Sigmoid colon (tissue), 7 donors: ENCODE data around the gene EPHA4. TPM values are rescaled to one million over a fixed set of nuclear protein-coding genes. Genes with fewer than 3 reads are reported as not detected.

ENCODE experiments used
- DNase-seq: peaks from one replicate; pipeline ENCODE4 v3.0.0-alpha.2; 2019
- H3K27ac ChIP-seq, 4 donors: fragments of 200-600 bp; sonication (generic); one replicate each; pipeline ENCODE4 v1.5.1; 2016 to 2019; ENCODE audit warnings: mild to moderate bottlenecking in 1 of 4
- H3K27me3 ChIP-seq, 3 donors: fragments of 200-600 bp; sonication (generic); one replicate each; pipeline ENCODE4 v1.5.1; 2019; ENCODE audit warnings: mild to moderate bottlenecking in 1 of 3
- H3K36me3 ChIP-seq, 4 donors: fragments of 200-600 bp; sonication (generic); one replicate each; pipeline ENCODE4 v1.5.1; 2016 to 2019
- H3K4me1 ChIP-seq, 4 donors: fragments of 200-600 bp; sonication (generic); one replicate each; pipeline ENCODE4 v1.5.1; 2017 to 2019
- H3K4me3 ChIP-seq, 4 donors: fragments of 200-600 bp; sonication (generic); one replicate each; pipeline ENCODE4 v1.5.1; 2017 to 2019; ENCODE audit warnings: mild to moderate bottlenecking in 2 of 4, moderate library complexity in 1 of 4
- H3K9me3 ChIP-seq, 4 donors: fragments of 200-600 bp in 3 of 4; sonication (generic) in 3 of 4; one replicate each; pipeline versions ENCODE4 v1.5.1 to v1.6.1; 2013 to 2019
- CTCF ChIP-seq, 4 experiments: fragments of 450-650 bp in 3 of 4; fragments of 200-600 bp in 1 of 4; IDR thresholded peaks; one replicate each; pipeline ENCODE4 v1.5.1; 2016 to 2019; ENCODE audit warnings: antibody characterized with exemption in 4 of 4, mild to moderate bottlenecking in 3 of 4, moderate library complexity in 2 of 4
- EP300 ChIP-seq, 4 donors: sonication (generic); formaldehyde crosslinking; IDR thresholded peaks; one replicate each; pipeline ENCODE4 v1.6.1; 2017; ENCODE audit warnings: antibody characterized with exemption in 4 of 4
- POLR2A ChIP-seq, 2 donors: fragments of 450-650 bp; IDR thresholded peaks; one replicate each; pipeline ENCODE4 v1.6.1; 2016; ENCODE audit warnings: antibody characterized with exemption in 2 of 2, mild to moderate bottlenecking in 2 of 2, moderate library complexity in 2 of 2
- POLR2AphosphoS5 ChIP-seq, 4 donors: sonication (generic); formaldehyde crosslinking; IDR thresholded peaks; one replicate each; pipeline ENCODE4 v1.6.1; 2017; ENCODE audit warnings: antibody characterized with exemption in 4 of 4
- WGBS, 2 donors: extraction: QIAGEN DNeasy Blood & Tissue Kit; methylation state at CpG; one replicate each; pipeline ENCODE4 v1.1.7; 2013; 5-methylcytosine and 5-hydroxymethylcytosine counted together
- intact Hi-C: fragments of 100-400 bp; cut with DNase I; formaldehyde crosslinking; loops from one replicate; pipeline ENCODE4 v1.15.1; 2023
- polyA plus RNA-seq, 3 donors: library from polyadenylated mRNA; stranded (reverse); fragments of 200-250 nt; gene quantifications; one replicate each; pipeline ENCODE4 v1.2.3, GENCODE V29; 2013
- total RNA-seq, 4 donors: library from RNA; depleted of rRNA; stranded (reverse); fragments of >200 nt; gene quantifications; one replicate each; pipeline ENCODE4 v1.1.0, GENCODE V29; 2016
- donor health status: healthy with polysubstance abuse.
- donor health status: Bipolar disorder and iron deficiency.
- donor health status: healthy.

Gene EPHA4
- total and polyA plus RNA-seq, 7 donors: 1.2 to 50.7 (median 26.9) TPM

GRCh38 chr2:221380686-221381085 is 191.4 kb downstream of the EPHA4 start:
- TF ChIP-seq POLR2AphosphoS5 (IDR thresholded peaks at IDR 0.05) (no peak), CTCF (IDR thresholded peaks at IDR 0.05) (no peak), EP300 (IDR thresholded peaks at IDR 0.05) (no peak), POLR2A (IDR thresholded peaks at IDR 0.05) (no peak)
- no peaks in the 10 kb centered on the region for H3K27me3 ChIP-seq
- H3K36me3 ChIP-seq: no peaks in the 10 kb centered on the region
- no peak overlapping the region for H3K27ac ChIP-seq
- H3K9me3 ChIP-seq: no peaks in the 10 kb centered on the region
- intact Hi-C loops: loop anchor here (10.0 kb wide), 1 partner anchor 696 kb away; no protein-coding TSS in a partner anchor
- no peak for DNase-seq
- H3K4me3 ChIP-seq: no peak overlapping the region
- peaks cover 0 to 7% (median 0%) of the 10 kb centered on the region in 4 donors for H3K4me1 ChIP-seq

GRCh38 chr2:221380062-221380461 is 192.0 kb downstream of the EPHA4 start:
- intact Hi-C loops: loop anchor here (10.0 kb wide), 1 partner anchor 695 kb away; no protein-coding TSS in a partner anchor
- Histone ChIP-seq H3K9me3 (no peaks in the 10 kb centered on the region), H3K27me3 (no peaks in the 10 kb centered on the region), H3K27ac (no peak overlapping the region), H3K4me1 (peaks cover 0 to 7% (median 0%) of the 10 kb centered on the region in 4 donors), H3K4me3 (no peak overlapping the region), H3K36me3 (no peaks in the 10 kb centered on the region)
- 76 to 91% methylated on average over 5 of the region's 5 CpGs for WGBS, 2 donors
- DNase-seq: no peak
- TF ChIP-seq EP300 (IDR thresholded peaks at IDR 0.05) (no peak), CTCF (IDR thresholded peaks at IDR 0.05) (no peak), POLR2AphosphoS5 (IDR thresholded peaks at IDR 0.05) (no peak), POLR2A (IDR thresholded peaks at IDR 0.05) (no peak)

GRCh38 chr2:221377597-221377996 is 194.5 kb downstream of the EPHA4 start:
- TF ChIP-seq POLR2AphosphoS5 (IDR thresholded peaks at IDR 0.05) (no peak), CTCF (IDR thresholded peaks at IDR 0.05) (no peak), POLR2A (IDR thresholded peaks at IDR 0.05) (no peak), EP300 (IDR thresholded peaks at IDR 0.05) (no peak)

GRCh38 chr2:221377066-221377465 is 195.0 kb downstream of the EPHA4 start:
- intact Hi-C loops: no loop called here
- Histone ChIP-seq H3K4me3 (no peak overlapping the region), H3K4me1 (peaks cover 0 to 7% (median 0%) of the 10 kb centered on the region in 4 donors), H3K27me3 (no peaks in the 10 kb centered on the region), H3K9me3 (no peaks in the 10 kb centered on the region), H3K36me3 (no peaks in the 10 kb centered on the region), H3K27ac (no peak overlapping the region)
- TF ChIP-seq CTCF (IDR thresholded peaks at IDR 0.05): no peak
- TF ChIP-seq POLR2A (IDR thresholded peaks at IDR 0.05): no peak
- no peak for TF ChIP-seq POLR2AphosphoS5 (IDR thresholded peaks at IDR 0.05)
- no peak for TF ChIP-seq EP300 (IDR thresholded peaks at IDR 0.05)
- no peak for DNase-seq
- WGBS, 2 donors: 95 to 97% methylated on average over 2 of the region's 2 CpGs

More at GRCh38 chr2:221377597-221377996, 194.5 kb downstream of the EPHA4 start:
- Histone ChIP-seq H3K36me3 (no peaks in the 10 kb centered on the region), H3K4me3 (no peak overlapping the region), H3K9me3 (no peaks in the 10 kb centered on the region), H3K4me1 (peaks cover 0 to 7% (median 0%) of the 10 kb centered on the region in 4 donors), H3K27me3 (no peaks in the 10 kb centered on the region), H3K27ac (no peak overlapping the region)
- intact Hi-C loops: no loop called here
- DNase-seq: no peak
- WGBS, 2 donors: 45 to 85% methylated on average over 2 of the region's 2 CpGs

- Histone ChIP-seq H3K27me3 (no peaks in the 10 kb centered on the region), H3K27ac (no peak overlapping the region), H3K4me3 (no peak overlapping the region), H3K36me3 (no peaks in the 10 kb centered on the region), H3K4me1 (peaks cover 0 to 13% (median 11%) of the 10 kb centered on the region in 4 donors), H3K9me3 (no peaks in the 10 kb centered on the region)
- no peak for DNase-seq
- WGBS, 2 donors: 92 to 93% methylated on average over 9 of the region's 9 CpGs
- intact Hi-C loops: no loop called here
- TF ChIP-seq POLR2A (IDR thresholded peaks at IDR 0.05) (no peak), CTCF (IDR thresholded peaks at IDR 0.05) (no peak), EP300 (IDR thresholded peaks at IDR 0.05) (no peak), POLR2AphosphoS5 (IDR thresholded peaks at IDR 0.05) (no peak)
Observed at GRCh38 chr2:221374234-221374633, 197.9 kb downstream of the EPHA4 start.
